ENCODE results near the gene RIN2.
"Not testable (repeated sequence)": the region's sequence is repeated elsewhere in the genome, so short reads cannot be mapped to it uniquely, and the experiment has no call there.

Gene RIN2

GRCh38 chr20:19802492-19803158, 44.6 kb downstream of the RIN2 start:
- no peaks in the 10 kb centered on the region for H3K27me3 ChIP-seq (ENCODE audit: control insufficient read depth, insufficient read depth, low read length)
- no peak overlapping the region for H3K4me2 ChIP-seq (ENCODE audit: low read length)
- no peak overlapping the region for H2AFZ ChIP-seq
- no peak overlapping the region for H3K4me3 ChIP-seq (ENCODE audit: low read depth, low read length)
- H3K79me2 ChIP-seq = peaks cover 13% of the 10 kb centered on the region
- H3K9ac ChIP-seq = no peak overlapping the region
- no peaks in the 10 kb centered on the region for H3K36me3 ChIP-seq (ENCODE audit: control insufficient read depth, insufficient read depth, low read length)
- no peak overlapping the region for H3K27ac ChIP-seq
- TF ChIP-seq CTCF (IDR thresholded peaks at IDR 0.05) = peak; percentile 18
- H3K4me1 ChIP-seq = no peaks in the 10 kb centered on the region
- no peaks in the 10 kb centered on the region for H3K9me3 ChIP-seq (ENCODE audit: control insufficient read depth, low read length)

- not testable (repeated sequence) for H3K4me3 ChIP-seq (ENCODE audit: low read depth, low read length); H3K4me2 ChIP-seq (ENCODE audit: low read length); H3K36me3 ChIP-seq (ENCODE audit: control insufficient read depth, insufficient read depth, low read length); H3K27me3 ChIP-seq (ENCODE audit: control insufficient read depth, insufficient read depth, low read length); H3K27ac ChIP-seq; H2AFZ ChIP-seq; H3K9ac ChIP-seq; H3K9me3 ChIP-seq (ENCODE audit: control insufficient read depth, low read length); H3K4me1 ChIP-seq
- peaks cover 21% of the 10 kb centered on the region for H3K79me2 ChIP-seq
These were observed 48.2 kb downstream of the RIN2 start for GRCh38 chr20:19806276-19806675.

- H3K9ac ChIP-seq = no peak overlapping the region
- H2AFZ ChIP-seq = no peak overlapping the region
- H3K27me3 ChIP-seq (ENCODE audit: control insufficient read depth, insufficient read depth, low read length) = no peaks in the 10 kb centered on the region
- no peak overlapping the region for H3K27ac ChIP-seq
- no peaks in the 10 kb centered on the region for H3K9me3 ChIP-seq (ENCODE audit: control insufficient read depth, low read length)
- no peak for TF ChIP-seq CTCF (IDR thresholded peaks at IDR 0.05)
- no peaks in the 10 kb centered on the region for H3K4me1 ChIP-seq
- H3K36me3 ChIP-seq (ENCODE audit: control insufficient read depth, insufficient read depth, low read length) = no peaks in the 10 kb centered on the region
- peaks cover 21% of the 10 kb centered on the region for H3K79me2 ChIP-seq
- H3K4me3 ChIP-seq (ENCODE audit: low read depth, low read length) = no peak overlapping the region
- H3K4me2 ChIP-seq (ENCODE audit: low read length) = no peak overlapping the region
These were observed 48.7 kb downstream of the RIN2 start for GRCh38 chr20:19806806-19807190.

GRCh38 chr20:19807191-19807945, 49.3 kb downstream of the RIN2 start:
- no peaks in the 10 kb centered on the region for H3K27me3 ChIP-seq (ENCODE audit: control insufficient read depth, insufficient read depth, low read length)
- peaks cover 21% of the 10 kb centered on the region for H3K79me2 ChIP-seq
- no peak overlapping the region for H3K27ac ChIP-seq
- no peak overlapping the region for H3K4me3 ChIP-seq (ENCODE audit: low read depth, low read length)
- TF ChIP-seq CTCF (IDR thresholded peaks at IDR 0.05) = no peak
- H3K9me3 ChIP-seq (ENCODE audit: control insufficient read depth, low read length) = no peaks in the 10 kb centered on the region
- H2AFZ ChIP-seq = no peak overlapping the region
- no peak overlapping the region for H3K4me2 ChIP-seq (ENCODE audit: low read length)
- no peaks in the 10 kb centered on the region for H3K4me1 ChIP-seq
- no peaks in the 10 kb centered on the region for H3K36me3 ChIP-seq (ENCODE audit: control insufficient read depth, insufficient read depth, low read length)
- no peak overlapping the region for H3K9ac ChIP-seq
